ENCODE results near the gene FOXL1.

FOXL1 gene

DNA sequence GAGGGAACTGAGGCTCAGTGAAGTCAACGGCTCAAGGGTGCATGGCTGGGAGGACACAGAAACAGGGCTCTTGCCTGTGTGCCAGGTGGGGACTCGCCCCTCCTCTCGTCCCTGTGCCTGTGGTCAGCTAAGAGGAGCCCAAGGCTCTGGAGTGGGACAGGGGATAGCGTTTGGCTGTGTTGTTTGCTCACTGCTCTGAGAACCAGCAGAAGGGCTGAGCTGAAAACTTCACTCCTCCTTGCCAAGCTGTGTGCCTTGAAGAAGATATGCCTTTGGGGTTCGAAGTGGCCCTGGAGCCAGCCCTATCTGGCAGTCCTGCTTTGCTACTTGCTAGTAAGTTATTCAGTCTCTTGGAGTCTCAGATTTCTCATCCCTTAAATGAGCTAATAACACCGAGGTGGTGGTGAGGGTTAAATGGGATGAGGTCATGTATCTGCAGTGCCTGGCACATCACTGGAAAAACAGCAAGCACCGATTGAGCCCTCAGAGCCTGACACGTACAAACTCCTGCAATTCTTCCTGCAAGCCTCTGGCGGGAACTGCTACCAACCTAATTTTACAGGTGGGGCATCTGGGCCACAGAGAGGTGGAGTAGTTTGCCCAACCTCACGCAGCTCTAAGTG is 17.7 kb downstream of the FOXL1 start:
- TF ChIP-seq, protein P1, sequence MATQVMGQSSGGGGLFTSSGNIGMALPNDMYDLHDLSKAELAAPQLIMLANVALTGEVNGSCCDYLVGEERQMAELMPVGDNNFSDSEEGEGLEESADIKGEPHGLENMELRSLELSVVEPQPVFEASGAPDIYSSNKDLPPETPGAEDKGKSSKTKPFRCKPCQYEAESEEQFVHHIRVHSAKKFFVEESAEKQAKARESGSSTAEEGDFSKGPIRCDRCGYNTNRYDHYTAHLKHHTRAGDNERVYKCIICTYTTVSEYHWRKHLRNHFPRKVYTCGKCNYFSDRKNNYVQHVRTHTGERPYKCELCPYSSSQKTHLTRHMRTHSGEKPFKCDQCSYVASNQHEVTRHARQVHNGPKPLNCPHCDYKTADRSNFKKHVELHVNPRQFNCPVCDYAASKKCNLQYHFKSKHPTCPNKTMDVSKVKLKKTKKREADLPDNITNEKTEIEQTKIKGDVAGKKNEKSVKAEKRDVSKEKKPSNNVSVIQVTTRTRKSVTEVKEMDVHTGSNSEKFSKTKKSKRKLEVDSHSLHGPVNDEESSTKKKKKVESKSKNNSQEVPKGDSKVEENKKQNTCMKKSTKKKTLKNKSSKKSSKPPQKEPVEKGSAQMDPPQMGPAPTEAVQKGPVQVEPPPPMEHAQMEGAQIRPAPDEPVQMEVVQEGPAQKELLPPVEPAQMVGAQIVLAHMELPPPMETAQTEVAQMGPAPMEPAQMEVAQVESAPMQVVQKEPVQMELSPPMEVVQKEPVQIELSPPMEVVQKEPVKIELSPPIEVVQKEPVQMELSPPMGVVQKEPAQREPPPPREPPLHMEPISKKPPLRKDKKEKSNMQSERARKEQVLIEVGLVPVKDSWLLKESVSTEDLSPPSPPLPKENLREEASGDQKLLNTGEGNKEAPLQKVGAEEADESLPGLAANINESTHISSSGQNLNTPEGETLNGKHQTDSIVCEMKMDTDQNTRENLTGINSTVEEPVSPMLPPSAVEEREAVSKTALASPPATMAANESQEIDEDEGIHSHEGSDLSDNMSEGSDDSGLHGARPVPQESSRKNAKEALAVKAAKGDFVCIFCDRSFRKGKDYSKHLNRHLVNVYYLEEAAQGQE (IDR thresholded peaks at IDR 0.05; ENCODE audit: insufficient read depth in 1 of 2, low read depth in 2 of 2, low read length in 2 of 2): no peak
- no peak for TF ChIP-seq TAF1 (IDR thresholded peaks at IDR 0.05; ENCODE audit: borderline replicate concordance, insufficient read depth, low read length)
- TF ChIP-seq POLR2AphosphoS5 (IDR thresholded peaks at IDR 0.05; ENCODE audit: low read depth, low read length): no peak
- no peak for TF ChIP-seq SIN3A (IDR thresholded peaks at IDR 0.05; ENCODE audit: borderline replicate concordance, insufficient read depth, low read length)
- TF ChIP-seq FOXP2 (optimal IDR thresholded peaks at IDR 0.05; ENCODE audit: borderline replicate concordance, extremely low read depth, extremely low read length, insufficient read depth): no peak

- TF ChIP-seq, protein P1 (IDR thresholded peaks at IDR 0.05; ENCODE audit: insufficient read depth in 1 of 2, low read depth in 2 of 2, low read length in 2 of 2): no peak
- TF ChIP-seq POLR2AphosphoS5 (IDR thresholded peaks at IDR 0.05; ENCODE audit: low read depth, low read length) (no peak), TAF1 (IDR thresholded peaks at IDR 0.05; ENCODE audit: borderline replicate concordance, insufficient read depth, low read length) (no peak), FOXP2 (optimal IDR thresholded peaks at IDR 0.05; ENCODE audit: borderline replicate concordance, extremely low read depth, extremely low read length, insufficient read depth) (no peak), SIN3A (IDR thresholded peaks at IDR 0.05; ENCODE audit: borderline replicate concordance, insufficient read depth, low read length) (no peak)
Measured at GRCh38 chr16:86597126-86597879, 19.0 kb downstream of the FOXL1 start.

DNA sequence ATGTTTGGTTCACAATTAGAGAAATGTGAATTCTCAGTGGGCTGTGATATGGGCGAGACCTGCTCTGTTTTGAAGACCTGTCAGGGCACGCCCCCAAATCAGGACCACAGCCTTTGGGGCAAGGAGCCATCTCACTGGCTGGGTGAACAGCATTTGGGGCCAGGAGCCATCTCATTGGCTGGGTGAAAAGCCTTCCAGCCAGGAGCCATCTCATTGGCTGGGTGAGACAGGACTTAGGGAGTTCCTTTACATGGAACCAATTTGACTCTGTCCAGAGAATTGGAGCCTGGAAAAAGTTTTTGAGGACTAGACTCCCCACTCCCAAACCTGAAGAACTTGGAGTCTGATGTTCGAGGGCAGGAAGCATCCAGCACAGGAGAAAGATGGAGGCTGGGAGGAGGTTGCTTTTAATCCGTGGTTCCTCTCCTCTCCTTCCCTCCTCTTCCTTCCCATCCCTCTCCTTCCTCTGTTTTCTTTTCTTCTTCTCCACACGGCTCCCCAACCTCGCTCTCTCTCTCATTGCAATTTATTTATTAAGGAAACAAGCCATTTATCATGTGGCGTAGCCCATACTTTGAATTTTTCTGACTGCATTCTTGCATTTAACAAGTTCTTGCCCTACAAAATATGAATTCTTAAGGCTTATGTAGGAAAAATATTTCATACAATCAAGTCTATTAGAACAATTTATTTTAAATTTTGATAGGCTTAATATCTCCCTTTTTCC is 19.7 kb downstream of the FOXL1 start:
- no peak for TF ChIP-seq SIN3A (IDR thresholded peaks at IDR 0.05; ENCODE audit: borderline replicate concordance, insufficient read depth, low read length)

- no peak for TF ChIP-seq SIN3A (IDR thresholded peaks at IDR 0.05; ENCODE audit: borderline replicate concordance, insufficient read depth, low read length)
- no peak for TF ChIP-seq TAF1 (IDR thresholded peaks at IDR 0.05; ENCODE audit: borderline replicate concordance, insufficient read depth, low read length)
- TF ChIP-seq, protein P1 (IDR thresholded peaks at IDR 0.05; ENCODE audit: insufficient read depth in 1 of 2, low read depth in 2 of 2, low read length in 2 of 2): no peak
- no peak for TF ChIP-seq FOXP2 (optimal IDR thresholded peaks at IDR 0.05; ENCODE audit: borderline replicate concordance, extremely low read depth, extremely low read length, insufficient read depth)
- no peak for TF ChIP-seq POLR2AphosphoS5 (IDR thresholded peaks at IDR 0.05; ENCODE audit: low read depth, low read length)
Measured at GRCh38 chr16:86598607-86599565, 20.5 kb downstream of the FOXL1 start.

DNA sequence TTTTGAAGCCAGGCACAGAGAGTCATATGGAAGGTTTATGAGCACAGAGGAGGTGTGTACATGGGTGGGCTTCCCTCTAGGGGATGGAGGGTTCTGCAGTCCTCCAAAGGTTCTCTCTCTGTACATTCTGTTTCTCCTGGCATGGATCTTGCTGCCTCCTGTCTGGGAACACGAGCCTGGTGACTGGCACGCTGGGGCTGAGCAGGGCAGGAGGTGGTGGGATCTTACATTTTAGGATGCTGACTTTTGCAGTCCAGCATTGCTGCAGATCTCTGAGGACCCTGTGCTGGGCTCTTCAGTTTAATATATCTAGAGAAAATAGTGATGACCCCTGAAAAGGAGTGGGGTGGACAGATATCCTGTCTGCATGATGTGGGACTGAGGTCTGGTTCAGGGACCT is 23.0 kb downstream of the FOXL1 start:
- TF ChIP-seq TAF1 (IDR thresholded peaks at IDR 0.05; ENCODE audit: borderline replicate concordance, insufficient read depth, low read length): no peak

All from PFSK-1 (cell line).